ENCODE measurements around the gene ACTL6B. TPM values are rescaled to one million over a fixed set of nuclear protein-coding genes. Genes with fewer than 3 reads are reported as not detected.
A peak's percentile ranks its signal among the peaks of the same experiment; 100 is the strongest.

The ACTL6B gene
- total and polyA plus RNA-seq, 2 of the 13 experiments (the other 11 are each of a cell fraction or from before 2014, with no cell fraction given), result not detected

DNA sequence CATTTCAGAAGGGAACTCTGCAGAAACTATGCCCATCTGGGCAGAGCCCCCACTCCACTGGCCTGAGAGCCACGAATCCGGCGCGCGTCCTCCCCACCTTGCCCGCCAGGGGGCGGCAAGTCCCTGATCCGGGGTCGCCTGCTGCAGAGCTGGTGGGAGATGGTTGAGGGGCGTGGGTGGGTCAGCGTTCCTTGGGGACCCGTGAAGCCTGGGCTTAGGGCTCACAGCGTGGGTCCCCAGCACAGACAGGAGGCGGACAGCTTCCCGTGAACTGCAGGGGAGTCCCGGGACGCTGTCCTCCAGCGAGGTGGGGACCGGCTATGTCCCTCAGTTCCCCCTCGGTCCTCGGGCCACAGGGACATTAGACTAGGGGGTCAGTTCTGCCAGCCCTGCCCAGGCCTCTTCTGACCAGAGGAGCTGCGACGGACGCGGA is 49.1 kb upstream of the ACTL6B start (continued):
- TF ChIP-seq ZFP37 (CRISPR knock-in tag; IDR thresholded peaks at IDR 0.05; ENCODE audit: borderline replicate concordance) (0 out of 2 replicates have a peak, but pooled peaks have one; percentile 28), TEAD3 (CRISPR knock-in tag; optimal IDR thresholded peaks at IDR 0.05; ENCODE audit: borderline replicate concordance) (peak; percentile 14), ATF7 (IDR thresholded peaks at IDR 0.05) (no peak), ATF7 (CRISPR knock-in tag; IDR thresholded peaks at IDR 0.05) (no peak), ZC3H4 (CRISPR knock-in tag; IDR thresholded peaks at IDR 0.05; ENCODE audit: borderline replicate concordance) (no peak), POLR2AphosphoS5 (IDR thresholded peaks at IDR 0.05; ENCODE audit: low read depth, low read length) (no peak), PHF8 (CRISPR knock-in tag; IDR thresholded peaks at IDR 0.05) (no peak), ZNF678 (CRISPR knock-in tag; IDR thresholded peaks at IDR 0.05) (no peak), ZNF674 (CRISPR knock-in tag; IDR thresholded peaks at IDR 0.05; ENCODE audit: low read depth) (no peak), TMF1 (CRISPR knock-in tag; IDR thresholded peaks at IDR 0.05; ENCODE audit: low read depth) (no peak), NR2F1 (CRISPR knock-in tag; IDR thresholded peaks at IDR 0.05) (peak; percentile 20 to 24; a peak in 1 of 4 replicates), ARNTL (CRISPR knock-in tag; IDR thresholded peaks at IDR 0.05) (no peak), MXI1 (IDR thresholded peaks at IDR 0.05; ENCODE audit: borderline replicate concordance, low read depth, low read length) (no peak), TCF7 (IDR thresholded peaks at IDR 0.05; ENCODE audit: low read depth) (no peak), HNRNPK (IDR thresholded peaks at IDR 0.05; ENCODE audit: low read depth, low read length, poor library complexity, severe bottlenecking) (no peak), GTF3A (CRISPR knock-in tag; conservative IDR thresholded peaks at IDR 0.05) (no peak)
- TF ChIP-seq, protein P1, sequence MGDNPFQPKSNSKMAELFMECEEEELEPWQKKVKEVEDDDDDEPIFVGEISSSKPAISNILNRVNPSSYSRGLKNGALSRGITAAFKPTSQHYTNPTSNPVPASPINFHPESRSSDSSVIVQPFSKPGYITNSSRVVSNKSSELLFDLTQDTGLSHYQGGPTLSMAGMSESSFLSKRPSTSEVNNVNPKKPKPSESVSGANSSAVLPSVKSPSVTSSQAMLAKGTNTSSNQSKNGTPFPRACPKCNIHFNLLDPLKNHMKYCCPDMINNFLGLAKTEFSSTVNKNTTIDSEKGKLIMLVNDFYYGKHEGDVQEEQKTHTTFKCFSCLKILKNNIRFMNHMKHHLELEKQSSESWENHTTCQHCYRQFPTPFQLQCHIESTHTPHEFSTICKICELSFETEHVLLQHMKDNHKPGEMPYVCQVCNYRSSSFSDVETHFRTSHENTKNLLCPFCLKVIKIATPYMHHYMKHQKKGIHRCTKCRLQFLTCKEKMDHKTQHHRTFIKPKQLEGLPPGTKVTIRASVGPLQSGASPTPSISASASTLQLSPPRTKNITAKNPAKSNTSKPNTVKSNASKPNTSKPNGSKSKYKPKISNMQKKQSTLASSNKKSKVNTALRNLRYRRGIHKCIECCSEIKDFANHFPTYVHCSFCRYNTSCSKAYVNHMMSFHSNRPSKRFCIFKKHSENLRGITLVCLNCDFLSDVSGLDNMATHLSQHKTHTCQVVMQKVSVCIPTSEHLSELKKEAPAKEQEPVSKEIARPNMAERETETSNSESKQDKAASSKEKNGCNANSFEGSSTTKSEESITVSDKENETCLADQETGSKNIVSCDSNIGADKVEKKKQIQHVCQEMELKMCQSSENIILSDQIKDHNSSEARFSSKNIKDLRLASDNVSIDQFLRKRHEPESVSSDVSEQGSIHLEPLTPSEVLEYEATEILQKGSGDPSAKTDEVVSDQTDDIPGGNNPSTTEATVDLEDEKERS (CRISPR knock-in tag; IDR thresholded peaks at IDR 0.05), result no peak
- TF ChIP-seq, protein P2, sequence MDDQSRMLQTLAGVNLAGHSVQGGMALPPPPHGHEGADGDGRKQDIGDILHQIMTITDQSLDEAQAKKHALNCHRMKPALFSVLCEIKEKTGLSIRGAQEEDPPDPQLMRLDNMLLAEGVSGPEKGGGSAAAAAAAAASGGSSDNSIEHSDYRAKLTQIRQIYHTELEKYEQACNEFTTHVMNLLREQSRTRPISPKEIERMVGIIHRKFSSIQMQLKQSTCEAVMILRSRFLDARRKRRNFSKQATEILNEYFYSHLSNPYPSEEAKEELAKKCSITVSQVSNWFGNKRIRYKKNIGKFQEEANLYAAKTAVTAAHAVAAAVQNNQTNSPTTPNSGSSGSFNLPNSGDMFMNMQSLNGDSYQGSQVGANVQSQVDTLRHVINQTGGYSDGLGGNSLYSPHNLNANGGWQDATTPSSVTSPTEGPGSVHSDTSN (CRISPR knock-in tag; IDR thresholded peaks at IDR 0.05; ENCODE audit: borderline replicate concordance), result no peak
- TF ChIP-seq, protein P3, sequence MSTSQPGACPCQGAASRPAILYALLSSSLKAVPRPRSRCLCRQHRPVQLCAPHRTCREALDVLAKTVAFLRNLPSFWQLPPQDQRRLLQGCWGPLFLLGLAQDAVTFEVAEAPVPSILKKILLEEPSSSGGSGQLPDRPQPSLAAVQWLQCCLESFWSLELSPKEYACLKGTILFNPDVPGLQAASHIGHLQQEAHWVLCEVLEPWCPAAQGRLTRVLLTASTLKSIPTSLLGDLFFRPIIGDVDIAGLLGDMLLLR (CRISPR knock-in tag; IDR thresholded peaks at IDR 0.05), result no peak
- TF ChIP-seq, protein P4, sequence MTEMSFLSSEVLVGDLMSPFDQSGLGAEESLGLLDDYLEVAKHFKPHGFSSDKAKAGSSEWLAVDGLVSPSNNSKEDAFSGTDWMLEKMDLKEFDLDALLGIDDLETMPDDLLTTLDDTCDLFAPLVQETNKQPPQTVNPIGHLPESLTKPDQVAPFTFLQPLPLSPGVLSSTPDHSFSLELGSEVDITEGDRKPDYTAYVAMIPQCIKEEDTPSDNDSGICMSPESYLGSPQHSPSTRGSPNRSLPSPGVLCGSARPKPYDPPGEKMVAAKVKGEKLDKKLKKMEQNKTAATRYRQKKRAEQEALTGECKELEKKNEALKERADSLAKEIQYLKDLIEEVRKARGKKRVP (CRISPR knock-in tag; IDR thresholded peaks at IDR 0.05), result no peak; a peak in 1 of 4 replicates
- TF ChIP-seq, protein P5, sequence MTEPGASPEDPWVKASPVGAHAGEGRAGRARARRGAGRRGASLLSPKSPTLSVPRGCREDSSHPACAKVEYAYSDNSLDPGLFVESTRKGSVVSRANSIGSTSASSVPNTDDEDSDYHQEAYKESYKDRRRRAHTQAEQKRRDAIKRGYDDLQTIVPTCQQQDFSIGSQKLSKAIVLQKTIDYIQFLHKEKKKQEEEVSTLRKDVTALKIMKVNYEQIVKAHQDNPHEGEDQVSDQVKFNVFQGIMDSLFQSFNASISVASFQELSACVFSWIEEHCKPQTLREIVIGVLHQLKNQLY (CRISPR knock-in tag; IDR thresholded peaks at IDR 0.05), result no peak
- TF ChIP-seq, protein P6, sequence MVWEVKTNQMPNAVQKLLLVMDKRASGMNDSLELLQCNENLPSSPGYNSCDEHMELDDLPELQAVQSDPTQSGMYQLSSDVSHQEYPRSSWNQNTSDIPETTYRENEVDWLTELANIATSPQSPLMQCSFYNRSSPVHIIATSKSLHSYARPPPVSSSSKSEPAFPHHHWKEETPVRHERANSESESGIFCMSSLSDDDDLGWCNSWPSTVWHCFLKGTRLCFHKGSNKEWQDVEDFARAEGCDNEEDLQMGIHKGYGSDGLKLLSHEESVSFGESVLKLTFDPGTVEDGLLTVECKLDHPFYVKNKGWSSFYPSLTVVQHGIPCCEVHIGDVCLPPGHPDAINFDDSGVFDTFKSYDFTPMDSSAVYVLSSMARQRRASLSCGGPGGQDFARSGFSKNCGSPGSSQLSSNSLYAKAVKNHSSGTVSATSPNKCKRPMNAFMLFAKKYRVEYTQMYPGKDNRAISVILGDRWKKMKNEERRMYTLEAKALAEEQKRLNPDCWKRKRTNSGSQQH (CRISPR knock-in tag; IDR thresholded peaks at IDR 0.05; ENCODE audit: low read depth), result 0 out of 2 replicates have a peak, but pooled peaks have one; percentile 7
